GM12892 (cell line): ENCODE results near the gene MAP2K2.

Source experiments
- DNase-seq: peaks from one replicate; pipeline ENCODE4 v3.0.0; 2011; ENCODE audit not compliant: insufficient read length
- FAIRE-seq: peaks from 2 replicates; lab custom pipeline; 2011; peaks lifted over from hg19 to GRCh38; lab: Jason Lieb, UNC
- POLR2A ChIP-seq: IDR thresholded peaks from 2 replicates; pipeline ENCODE4 v1.6.1; 2011; ENCODE audit warnings: low read depth, low read length, control low read depth
- POLR2AphosphoS5 ChIP-seq: IDR thresholded peaks from 2 replicates; pipeline ENCODE4 v1.6.1; 2011; ENCODE audit warnings: low read depth, low read length, control low read depth
- TAF1 ChIP-seq: IDR thresholded peaks from 2 replicates; pipeline ENCODE4 v1.6.1; 2011; ENCODE audit warnings: low read depth, mild to moderate bottlenecking, control low read depth, low read length, borderline replicate concordance

The MAP2K2 gene

GRCh38 chr19:4094761-4095487, 29.0 kb downstream of the MAP2K2 start:
- FAIRE-seq, result no peak
- DNase-seq, result no peak
- no peak for TF ChIP-seq TAF1
- TF ChIP-seq POLR2A, result no peak
- no peak for TF ChIP-seq POLR2AphosphoS5

- TF ChIP-seq POLR2A (no peak), POLR2AphosphoS5 (no peak), TAF1 (no peak)
- FAIRE-seq (no peak), DNase-seq (no peak)
Observed at GRCh38 chr19:4094291-4094690, 29.6 kb downstream of the MAP2K2 start.

GRCh38 chr19:4093643-4094175, 30.2 kb downstream of the MAP2K2 start:
- no peak for DNase-seq
- no peak for FAIRE-seq
- no peak for TF ChIP-seq POLR2A
- TF ChIP-seq TAF1, result no peak
- TF ChIP-seq POLR2AphosphoS5, result no peak

- TF ChIP-seq POLR2A (no peak), TAF1 (no peak), POLR2AphosphoS5 (no peak)
- DNase-seq (no peak), FAIRE-seq (no peak)
Observed at GRCh38 chr19:4090356-4091220, 33.3 kb downstream of the MAP2K2 start.

GRCh38 chr19:4089946-4090345, 34.0 kb downstream of the MAP2K2 start:
- FAIRE-seq (no peak), DNase-seq (no peak)
- TF ChIP-seq POLR2AphosphoS5, result no peak
- TF ChIP-seq TAF1, result no peak
- no peak for TF ChIP-seq POLR2A

GRCh38 chr19:4089400-4089908, 34.5 kb downstream of the MAP2K2 start:
- no peak for FAIRE-seq
- peak; percentile 27 for DNase-seq
- TF ChIP-seq POLR2A (no peak), TAF1 (no peak), POLR2AphosphoS5 (no peak)

DNA sequence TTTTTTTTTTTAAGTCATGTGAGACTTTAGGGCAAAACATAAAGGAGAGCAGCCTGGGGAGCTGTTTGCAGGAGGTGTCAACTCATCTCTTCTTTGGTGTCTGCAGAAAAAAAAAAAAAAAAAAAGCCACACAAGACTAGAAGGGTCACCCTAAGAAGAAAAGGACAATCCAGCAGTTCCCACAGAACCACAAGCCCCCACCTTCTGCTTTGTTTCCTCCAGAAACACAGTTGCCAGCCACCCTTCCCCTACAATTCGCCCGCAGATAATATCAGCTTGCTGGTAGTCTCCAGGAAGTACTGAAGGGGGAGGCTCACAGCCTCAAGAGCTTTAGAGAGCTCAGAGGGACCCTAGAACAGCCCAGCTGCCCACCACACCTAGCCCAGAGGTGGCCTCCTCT, 34.9 kb downstream of the MAP2K2 start:
- DNase-seq (peak; percentile 22), FAIRE-seq (no peak)
- TF ChIP-seq POLR2A (no peak), POLR2AphosphoS5 (no peak), TAF1 (no peak)

GRCh38 chr19:4087787-4088679, 35.9 kb downstream of the MAP2K2 start:
- DNase-seq (peak; percentile 19), FAIRE-seq (no peak)
- TF ChIP-seq POLR2AphosphoS5, result no peak
- TF ChIP-seq POLR2A, result no peak
- TF ChIP-seq TAF1, result no peak

GRCh38 chr19:4086411-4086867, 37.5 kb downstream of the MAP2K2 start:
- DNase-seq, result no peak
- no peak for FAIRE-seq
- TF ChIP-seq POLR2A (no peak), TAF1 (no peak), POLR2AphosphoS5 (no peak)

- FAIRE-seq (no peak), DNase-seq (no peak)
- TF ChIP-seq TAF1 (no peak), POLR2AphosphoS5 (no peak), POLR2A (no peak)
Observed at GRCh38 chr19:4084547-4084877, 39.4 kb downstream of the MAP2K2 start.
